GM18526 (cell line): ENCODE results near the gene CCSER2.

ENCODE experiments used
- POLR2A ChIP-seq: IDR thresholded peaks from 3 replicates; pipeline ENCODE4 v1.6.1; 2011; ENCODE audit not compliant: insufficient read length; ENCODE audit errors: extremely low read depth

CCSER2 gene

GRCh38 chr10:84538036-84538435 lies 209.6 kb downstream of the CCSER2 start:
- TF ChIP-seq POLR2A: no peak

GRCh38 chr10:84539216-84539615 lies 210.8 kb downstream of the CCSER2 start:
- TF ChIP-seq POLR2A: no peak

GRCh38 chr10:84540022-84540616 lies 211.7 kb downstream of the CCSER2 start:
- TF ChIP-seq POLR2A: no peak

GRCh38 chr10:84540617-84541288 lies 212.4 kb downstream of the CCSER2 start:
- no peak for TF ChIP-seq POLR2A

GRCh38 chr10:84541289-84541637 lies 212.9 kb downstream of the CCSER2 start:
- TF ChIP-seq POLR2A: no peak

GRCh38 chr10:84542522-84543490 lies 214.4 kb downstream of the CCSER2 start:
- TF ChIP-seq POLR2A: no peak

GRCh38 chr10:84543948-84544347 lies 215.6 kb downstream of the CCSER2 start:
- no peak for TF ChIP-seq POLR2A

- no peak for TF ChIP-seq POLR2A
Observed at GRCh38 chr10:84545651-84546050, 217.3 kb downstream of the CCSER2 start.

GRCh38 chr10:84546609-84547008 lies 218.2 kb downstream of the CCSER2 start:
- TF ChIP-seq POLR2A: no peak

GRCh38 chr10:84547616-84548015 lies 219.2 kb downstream of the CCSER2 start:
- no peak for TF ChIP-seq POLR2A

- no peak for TF ChIP-seq POLR2A
Observed at GRCh38 chr10:84548869-84549268, 220.5 kb downstream of the CCSER2 start.

- no peak for TF ChIP-seq POLR2A
Observed at GRCh38 chr10:84549368-84550165, 221.2 kb downstream of the CCSER2 start.

- TF ChIP-seq POLR2A: no peak
Observed at GRCh38 chr10:84550756-84551436, 222.5 kb downstream of the CCSER2 start.

- no peak for TF ChIP-seq POLR2A
Observed at GRCh38 chr10:84551437-84552120, 223.2 kb downstream of the CCSER2 start.
